ENCODE results near the gene PDS5A.

Gene PDS5A

GRCh38 chr4:39834269-39834668 is 143.4 kb downstream of the PDS5A start:
- no peak for DNase-seq (ENCODE audit: low read depth, low spot score)
- CTCF ChIA-PET = interaction anchor here (1.4 kb wide), 1 partner anchor 144 kb away, joined by 4 read pairs; no protein-coding TSS in a partner anchor
- no peak for TF ChIP-seq CTCF (IDR thresholded peaks at IDR 0.05; ENCODE audit: insufficient read depth, low read length, missing control alignments)
- H3K4me3 ChIP-seq (ENCODE audit: low read depth, low read length) = no peak overlapping the region
- POLR2A ChIA-PET = interaction anchor here (0.7 kb wide), 1 partner anchor 141 kb away, joined by 3 read pairs; no protein-coding TSS in a partner anchor

DNA sequence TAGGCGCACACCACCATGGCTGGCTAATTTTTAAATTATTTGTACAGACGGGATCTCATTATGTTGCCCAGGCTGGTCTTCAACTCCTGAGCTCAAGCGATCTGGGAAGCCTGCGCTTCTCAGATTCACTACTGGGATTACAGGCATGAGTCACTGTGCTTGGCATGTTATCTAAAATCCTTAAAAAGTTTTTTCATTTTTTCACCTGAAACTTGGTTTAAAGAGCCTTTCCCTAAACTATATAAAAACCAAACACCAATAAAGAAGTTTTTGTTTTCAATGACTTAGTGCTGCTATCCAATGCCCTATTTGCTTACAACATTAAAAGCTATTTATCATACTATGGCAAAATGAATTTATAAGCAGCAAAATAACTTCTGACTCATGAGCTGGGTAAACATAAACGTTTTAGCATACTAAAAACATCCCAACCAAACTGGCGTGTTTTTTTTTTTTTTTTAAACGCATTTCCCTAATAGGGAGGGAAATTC is 151.9 kb downstream of the PDS5A start:
- DNase-seq (ENCODE audit: low read depth, low spot score) = no peak
- no peak overlapping the region for H3K4me3 ChIP-seq (ENCODE audit: low read depth, low read length)
- CTCF ChIA-PET = no interaction called here
- no peak for TF ChIP-seq CTCF (IDR thresholded peaks at IDR 0.05; ENCODE audit: insufficient read depth, low read length, missing control alignments)
- POLR2A ChIA-PET = no interaction called here

DNA sequence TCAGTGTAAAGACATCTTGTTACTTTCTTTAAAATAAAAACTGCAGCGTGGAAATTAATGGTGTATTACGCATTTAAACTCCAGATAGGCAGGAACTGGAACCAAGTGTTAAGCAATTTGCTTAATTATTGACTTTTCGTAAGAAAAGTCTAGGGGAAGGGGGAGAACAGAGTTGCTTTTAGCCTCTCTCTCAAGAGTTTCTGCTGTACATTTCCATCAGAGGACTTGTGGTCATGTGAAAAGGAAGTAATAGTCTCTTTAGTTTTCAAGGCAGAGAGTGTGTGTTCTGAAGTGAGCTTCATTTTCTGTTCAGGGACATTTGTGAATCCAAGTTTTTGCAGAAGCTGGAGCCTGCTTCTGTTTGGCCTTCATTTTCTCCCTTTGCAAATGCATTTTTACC is 152.6 kb downstream of the PDS5A start:
- no peak for DNase-seq (ENCODE audit: low read depth, low spot score)
- CTCF ChIA-PET = interaction anchor here (0.7 kb wide), 1 partner anchor 54 kb away, joined by 3 read pairs; no protein-coding TSS in a partner anchor
- no peak overlapping the region for H3K4me3 ChIP-seq (ENCODE audit: low read depth, low read length)
- TF ChIP-seq CTCF (IDR thresholded peaks at IDR 0.05; ENCODE audit: insufficient read depth, low read length, missing control alignments) = no peak
- POLR2A ChIA-PET = no interaction called here

GRCh38 chr4:39823191-39823590 is 154.5 kb downstream of the PDS5A start:
- CTCF ChIA-PET = no interaction called here
- TF ChIP-seq CTCF (IDR thresholded peaks at IDR 0.05; ENCODE audit: insufficient read depth, low read length, missing control alignments) = no peak
- POLR2A ChIA-PET = no interaction called here
- DNase-seq (ENCODE audit: low read depth, low spot score) = no peak
- H3K4me3 ChIP-seq (ENCODE audit: low read depth, low read length) = no peak overlapping the region

- POLR2A ChIA-PET = no interaction called here
- CTCF ChIA-PET = no interaction called here
- DNase-seq (ENCODE audit: low read depth, low spot score) = no peak
- H3K4me3 ChIP-seq (ENCODE audit: low read depth, low read length) = no peak overlapping the region
- TF ChIP-seq CTCF (IDR thresholded peaks at IDR 0.05; ENCODE audit: insufficient read depth, low read length, missing control alignments) = no peak
These were observed 155.0 kb downstream of the PDS5A start for GRCh38 chr4:39822662-39823061.

DNA sequence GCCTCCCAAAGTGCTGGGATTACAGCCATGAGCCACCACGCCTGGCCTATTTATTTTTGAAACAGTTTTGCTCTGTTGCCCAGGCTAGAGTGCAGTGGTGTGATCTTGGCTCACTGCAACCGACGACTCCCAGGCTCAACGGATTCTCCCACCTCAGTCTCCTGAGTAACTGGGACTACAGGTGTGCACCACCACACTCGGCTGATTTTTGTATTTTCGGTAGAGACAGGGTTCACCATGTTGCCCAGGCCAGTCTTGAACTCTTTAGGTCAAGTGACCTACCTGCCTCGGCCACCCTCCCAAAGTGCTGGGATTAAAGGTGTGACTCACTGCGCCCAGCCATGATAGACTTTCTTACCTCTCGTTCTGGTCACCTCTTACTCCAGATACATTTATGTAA is 155.8 kb downstream of the PDS5A start:
- no peak for TF ChIP-seq CTCF (IDR thresholded peaks at IDR 0.05; ENCODE audit: insufficient read depth, low read length, missing control alignments)
- CTCF ChIA-PET = no interaction called here
- no peak for DNase-seq (ENCODE audit: low read depth, low spot score)
- H3K4me3 ChIP-seq (ENCODE audit: low read depth, low read length) = no peak overlapping the region
- POLR2A ChIA-PET = no interaction called here
